ENCODE data around the gene COL12A1.

- TF ChIP-seq CTCF (IDR thresholded peaks at IDR 0.05) (no peak), POLR2A (IDR thresholded peaks at IDR 0.05) (no peak)
Observed at GRCh38 chr6:75235271-75235670, 29.4 kb upstream of the COL12A1 start.
